Fibroblast of skin of left quadriceps (primary cell): ENCODE measurements around the gene ALDH3B1.
"Not testable (repeated sequence)": the region's sequence is repeated elsewhere in the genome, so short reads cannot be mapped to it uniquely, and the experiment has no call there.

Experiments used
- DNase-seq, 2 experiments: peaks; one replicate each; pipeline ENCODE4 v3.0.0-alpha.2; 2013; ENCODE audit warnings: low read depth in 2 of 2

Gene ALDH3B1

GRCh38 chr11:68010090-68011041 lies at the start of gene ALDH3B1:
Gene ALDH3B1 (plus strand): TSS chr11:68010327. CDS start chr11:68015298, 4,971 bp downstream.
- DNase-seq, result no peak

DNA sequence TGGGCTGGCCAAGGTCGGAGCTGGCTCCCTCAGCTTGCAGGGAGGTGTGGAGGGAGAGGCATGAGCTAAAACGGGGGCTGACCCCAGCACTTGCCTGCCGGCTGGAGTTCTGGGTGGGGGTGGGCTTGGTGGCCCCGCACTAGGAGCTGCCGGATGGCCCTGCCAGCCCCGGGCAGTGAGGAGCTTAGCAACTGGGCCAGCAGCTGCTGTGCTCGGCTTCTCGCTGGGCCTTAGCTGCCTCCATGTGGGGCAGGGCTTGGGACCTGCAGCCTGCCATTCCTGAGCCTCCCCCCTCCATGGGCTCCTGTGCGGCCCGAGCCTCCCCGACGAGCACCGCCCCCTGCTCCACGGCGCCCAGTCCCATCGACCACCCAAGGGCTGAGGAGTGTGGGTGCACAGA lies 46.9 kb upstream of the ALDH3B1 start:
- not testable (repeated sequence) for DNase-seq

DNA sequence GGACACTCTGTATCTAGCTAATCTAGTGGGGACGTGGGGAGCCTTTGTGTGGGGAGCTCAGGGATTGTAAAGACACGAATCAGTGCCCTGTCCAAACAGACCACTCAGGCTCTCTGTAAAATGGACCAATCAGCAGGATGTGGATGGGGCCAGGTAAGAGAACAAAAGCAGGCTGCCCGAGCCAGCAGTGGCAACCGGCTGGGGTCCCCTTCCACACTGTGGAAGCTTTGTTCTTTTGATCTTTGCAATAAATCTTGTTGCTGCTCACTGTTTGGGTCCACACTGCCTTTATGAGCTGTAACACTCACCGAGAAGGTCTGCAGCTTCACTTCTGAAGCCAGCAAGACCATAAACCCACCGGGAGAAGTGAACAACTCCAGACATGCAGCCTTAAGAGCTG lies 46.2 kb upstream of the ALDH3B1 start:
- DNase-seq, result not testable (repeated sequence)

GRCh38 chr11:67964746-67965145 lies 45.4 kb upstream of the ALDH3B1 start:
- DNase-seq, result not testable (repeated sequence)

- not testable (repeated sequence) for DNase-seq
Observed at GRCh38 chr11:67965830-67966348, 44.2 kb upstream of the ALDH3B1 start.

DNA sequence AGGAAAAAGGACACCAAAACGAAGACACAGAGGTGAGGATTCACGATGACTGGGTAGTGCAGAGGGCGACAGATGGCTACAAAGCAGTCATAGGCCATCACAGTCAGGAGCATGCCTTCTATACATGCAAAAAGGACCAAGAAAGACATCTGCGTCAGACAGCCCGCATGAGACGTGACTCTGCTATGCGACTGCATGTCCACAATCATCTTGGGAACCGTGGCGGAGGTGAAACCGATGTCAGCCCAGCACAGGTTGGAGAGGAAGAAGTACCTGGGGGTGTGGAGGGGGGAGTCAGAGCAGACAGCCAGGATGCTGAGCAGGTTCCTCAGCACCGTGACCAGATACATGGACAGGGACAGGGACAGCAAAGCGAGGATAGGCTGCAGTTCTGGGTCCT lies 35.4 kb upstream of the ALDH3B1 start:
- not testable (repeated sequence) for DNase-seq

GRCh38 chr11:67978766-67979418 lies 31.2 kb upstream of the ALDH3B1 start:
- not testable (repeated sequence) for DNase-seq

- DNase-seq, result not testable (repeated sequence)
Observed at GRCh38 chr11:67981226-67981625, 28.9 kb upstream of the ALDH3B1 start.

DNA sequence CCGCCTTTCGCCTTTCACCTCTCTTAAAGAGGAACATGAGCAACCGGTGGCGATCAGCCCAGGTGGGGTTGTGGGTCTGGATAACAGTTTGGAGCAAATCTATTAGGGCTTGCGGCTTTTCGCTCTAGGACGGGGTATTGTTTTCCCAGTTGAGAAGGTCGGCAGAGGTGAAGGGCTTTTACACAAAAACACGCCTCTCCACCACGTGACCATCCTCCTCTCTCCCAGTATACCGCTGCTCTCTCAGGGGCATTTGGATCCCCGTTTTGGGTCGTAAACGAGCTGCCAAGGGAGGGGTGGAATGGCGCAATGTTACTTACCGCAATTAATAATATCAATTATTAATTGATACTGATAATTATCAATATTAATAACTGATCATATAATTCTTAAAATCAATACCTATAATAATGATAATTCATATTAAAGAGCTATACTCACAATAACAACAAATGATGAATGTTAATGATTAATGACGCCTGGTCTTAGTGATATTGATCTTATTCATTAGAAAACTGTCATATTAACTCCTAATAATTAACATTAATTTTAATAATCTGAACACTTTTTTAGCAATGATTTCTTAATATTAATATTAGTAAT lies 27.8 kb upstream of the ALDH3B1 start:
- DNase-seq, result not testable (repeated sequence)

DNA sequence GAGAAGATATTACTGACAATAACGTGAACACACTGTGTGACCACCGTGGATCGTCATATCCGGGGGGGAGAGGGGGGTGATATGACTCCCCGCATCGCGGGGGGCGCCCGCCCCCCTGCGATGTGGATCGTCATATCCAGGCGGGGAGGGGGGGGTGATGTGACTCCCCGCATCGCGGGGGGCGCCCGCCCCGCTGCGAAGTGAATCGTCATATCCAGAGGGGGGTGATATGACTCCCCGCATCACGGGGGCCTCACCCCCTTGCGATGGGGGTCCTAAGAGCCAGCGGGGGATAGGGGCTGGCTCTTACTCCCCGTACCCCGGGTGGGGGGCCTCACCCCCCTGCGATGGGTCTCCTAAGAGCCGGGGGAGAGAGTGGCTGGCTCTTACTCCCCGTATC lies 26.2 kb upstream of the ALDH3B1 start:
- DNase-seq, result no peak

DNA sequence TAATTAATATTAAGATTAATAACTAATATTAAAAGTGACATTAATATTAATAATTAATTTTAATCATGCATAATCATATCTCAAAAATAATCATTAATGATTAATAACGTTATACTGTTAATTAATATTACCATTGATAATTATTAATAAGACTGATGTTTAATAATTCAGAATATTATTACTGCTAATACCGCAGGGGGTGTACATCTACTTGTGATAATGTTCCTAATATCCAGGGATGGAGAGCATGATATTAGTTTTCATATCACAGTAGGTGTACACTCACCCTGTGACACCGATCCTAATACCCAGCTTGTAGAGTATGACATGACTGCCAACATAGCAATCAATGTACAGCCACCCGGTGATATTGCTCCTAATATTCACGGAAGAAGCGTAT lies 24.8 kb upstream of the ALDH3B1 start:
- DNase-seq, result not testable (repeated sequence)

DNA sequence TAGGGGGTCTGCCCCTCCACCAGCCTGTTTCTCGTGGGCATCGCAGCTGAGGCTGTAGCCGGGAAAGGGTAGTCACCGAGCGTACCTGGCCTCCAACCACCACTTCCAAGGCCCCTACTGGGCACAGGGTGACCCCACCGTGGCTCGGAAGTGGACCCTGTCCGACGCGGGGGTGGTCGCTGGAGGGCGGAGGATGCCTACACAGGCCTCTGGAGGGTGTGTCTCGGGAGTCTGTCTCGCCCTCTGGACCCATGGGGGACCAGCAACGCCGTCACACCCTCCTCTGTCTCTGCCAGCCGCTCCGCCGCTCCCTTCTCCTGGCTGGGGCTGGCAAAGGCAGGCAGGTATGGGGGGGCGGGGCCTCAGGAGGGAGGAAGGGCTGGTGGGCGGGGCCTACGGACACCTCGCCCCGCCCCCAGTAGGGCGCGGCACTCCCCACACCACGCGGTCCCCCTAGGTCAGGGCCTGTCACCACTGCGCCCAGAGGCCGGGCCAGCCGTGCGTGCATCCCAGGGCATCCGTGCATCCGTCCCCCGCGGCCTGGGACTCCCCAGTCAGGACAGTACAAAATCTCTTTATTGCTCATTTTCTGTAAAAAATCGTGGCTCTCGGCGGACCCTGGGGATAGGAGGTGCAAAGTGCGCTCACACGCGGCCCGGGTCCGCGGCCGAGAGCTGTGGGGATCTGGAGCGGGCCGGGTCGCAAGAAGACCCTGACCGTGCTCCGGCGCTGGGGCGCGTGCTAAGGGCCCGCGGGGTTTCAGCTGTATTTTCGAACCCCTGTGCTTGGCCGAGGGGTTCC lies 19.4 kb upstream of the ALDH3B1 start:
- DNase-seq, result not testable (repeated sequence)

- DNase-seq, result not testable (repeated sequence)
Observed at GRCh38 chr11:67991347-67992121, 18.6 kb upstream of the ALDH3B1 start.

DNA sequence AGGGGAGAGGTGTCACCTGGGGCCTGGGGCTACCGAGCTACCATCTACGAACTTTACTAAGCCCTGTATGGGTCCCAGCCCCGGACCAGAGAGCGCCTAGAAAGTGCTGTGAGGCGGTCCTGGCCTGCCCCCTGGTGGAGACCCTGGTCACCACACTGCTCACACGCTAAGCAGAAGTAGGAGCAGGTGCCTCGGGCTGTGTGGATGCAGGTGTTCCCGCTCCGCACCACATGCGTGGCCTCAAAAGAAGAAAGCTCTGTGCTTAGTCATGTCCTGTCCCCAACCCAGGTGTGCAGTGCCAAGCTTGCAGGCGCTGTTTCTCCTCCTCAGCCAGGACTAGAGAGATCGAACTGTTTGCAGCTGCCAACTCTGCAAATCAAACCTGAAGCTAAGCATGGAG lies 16.3 kb upstream of the ALDH3B1 start:
- DNase-seq, result not testable (repeated sequence)

- not testable (repeated sequence) for DNase-seq
Observed at GRCh38 chr11:67994387-67994786, 15.7 kb upstream of the ALDH3B1 start.

DNA sequence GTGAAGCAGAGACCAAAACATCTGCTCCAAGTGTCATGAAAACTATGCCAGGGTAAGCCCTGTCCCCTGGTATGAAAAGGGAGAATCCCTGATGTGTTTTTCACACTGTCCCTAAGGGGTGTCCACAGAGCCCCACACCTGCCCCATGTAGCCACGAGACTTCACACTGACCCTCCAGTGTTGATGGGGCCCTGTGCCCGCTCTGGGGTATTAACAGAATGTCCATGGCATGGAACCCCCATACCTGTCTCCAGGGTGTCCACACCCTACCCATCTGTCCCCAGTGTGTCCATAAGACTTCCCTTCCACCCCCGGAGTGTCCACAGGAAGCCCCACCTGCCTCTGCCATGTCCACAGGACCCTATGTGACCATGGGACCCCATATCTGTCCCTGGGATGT lies 15.0 kb upstream of the ALDH3B1 start:
- not testable (repeated sequence) for DNase-seq

DNA sequence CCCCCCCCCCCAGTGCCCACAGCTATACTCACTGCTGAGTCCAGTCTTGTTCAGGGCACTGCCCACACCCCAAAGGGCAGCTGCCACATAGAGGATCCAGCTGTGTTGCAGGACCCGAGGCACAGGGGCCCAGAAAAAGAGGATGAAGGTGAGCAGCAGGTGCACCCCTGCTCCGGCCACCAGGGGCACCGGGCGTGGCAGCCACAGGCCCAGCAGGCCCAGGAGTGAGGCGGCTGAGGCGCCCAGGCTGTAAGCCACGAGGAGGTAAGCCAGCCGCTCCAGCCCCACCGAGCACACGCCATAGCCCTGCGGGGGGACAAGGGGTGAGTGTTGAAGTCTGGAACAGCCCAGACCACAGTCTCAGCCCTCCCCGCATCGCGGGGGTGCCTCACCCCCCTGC lies 14.5 kb upstream of the ALDH3B1 start:
- DNase-seq, result not testable (repeated sequence)

GRCh38 chr11:67996051-67996450 lies 14.1 kb upstream of the ALDH3B1 start:
- no peak for DNase-seq

GRCh38 chr11:67996622-67997474 lies 13.3 kb upstream of the ALDH3B1 start:
- DNase-seq, result no peak
